Measurements from ENCODE around the gene ZNRD2.

DNA sequence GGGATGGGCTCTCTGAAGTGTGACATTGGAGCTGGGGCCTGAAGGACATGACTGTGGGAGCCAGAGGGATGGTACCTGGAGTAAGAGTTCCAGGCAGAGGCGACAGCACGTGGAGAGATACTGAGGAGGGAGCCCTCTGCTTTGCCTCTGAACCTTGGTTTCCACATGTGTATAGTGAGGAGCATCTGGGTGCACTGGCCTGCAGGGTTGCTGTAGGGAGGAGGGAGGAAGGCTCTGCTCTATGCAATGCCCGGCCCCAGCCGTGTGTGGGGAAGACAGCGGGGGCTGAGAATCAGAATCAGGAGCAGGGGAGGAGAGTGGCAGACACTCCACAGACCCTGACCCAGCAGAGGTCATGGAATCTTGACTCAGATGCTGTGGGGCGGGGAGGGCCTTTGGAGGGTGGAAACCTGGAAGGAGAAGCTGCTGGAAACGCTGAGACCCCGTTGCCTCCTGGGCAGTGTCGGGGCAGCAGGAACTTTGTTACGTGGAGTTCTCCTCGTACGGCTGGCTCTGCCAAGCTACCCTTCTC, 41.4 kb upstream of the ZNRD2 start:
- TF ChIP-seq CTCF (IDR thresholded peaks at IDR 0.05) (no peak), POLR2A (IDR thresholded peaks at IDR 0.05) (no peak)
